Mammary epithelial cell (primary cell): Measurements from ENCODE around the gene BTBD2.

Experiments used
- CTCF ChIP-seq, 2 donors: IDR thresholded peaks in 1 of 2; conservative IDR thresholded peaks in 1 of 2; 2 replicates each; pipeline ENCODE4 v1.5.1; 2011 to 2012; ENCODE audit warnings: inconsistent platforms in 2 of 2, low read length in 2 of 2, mild to moderate bottlenecking in 2 of 2, control low read depth in 1 of 2, low read depth in 1 of 2; ENCODE audit not compliant: insufficient read depth in 1 of 2; ENCODE audit errors: extremely low read depth in 1 of 2
- EZH2 ChIP-seq: IDR thresholded peaks from 2 replicates; pipeline ENCODE4 v1.6.1; 2012; ENCODE audit warnings: low read length, inconsistent platforms, borderline replicate concordance

- TF ChIP-seq CTCF (conservative IDR thresholded peaks at IDR 0.05 in 1 of 2, IDR thresholded peaks at IDR 0.05 in 1 of 2; ENCODE audit: extremely low read depth in 1 of 2, insufficient read depth in 1 of 2, low read depth in 1 of 2, low read length in 2 of 2) (no peak), EZH2 (no peak)
Measured at GRCh38 chr19:2049741-2050348, 34.3 kb upstream of the BTBD2 start.
